ENCODE measurements around the gene SPACA5. TPM values are rescaled to one million over a fixed set of nuclear protein-coding genes. Genes with fewer than 3 reads are reported as not detected.

Gene SPACA5
- total RNA-seq, 1 donor from 2014 or later = not detected

- Mint-ChIP-seq H3K36me3 (ENCODE audit: low read depth, unreplicated experiment) (no peaks in the 10 kb centered on the region), H3K27me3 (ENCODE audit: unreplicated experiment) (peaks cover 6% of the 10 kb centered on the region), H3K4me3 (ENCODE audit: unreplicated experiment) (no peak overlapping the region), H3K4me1 (ENCODE audit: unreplicated experiment) (peaks cover 13% of the 10 kb centered on the region), H3K27ac (ENCODE audit: unreplicated experiment) (peak overlapping the region; percentile 74), H3K9me3 (ENCODE audit: unreplicated experiment) (no peaks in the 10 kb centered on the region)
- no peak for DNase-seq (ENCODE audit: low spot score)
- TF ChIP-seq CTCF (IDR thresholded peaks at IDR 0.05; ENCODE audit: unreplicated experiment) = no peak
These were observed 38.9 kb downstream of the SPACA5 start for GRCh38 chrX:48045410-48046311.

GRCh38 chrX:48046846-48047245 is 40.1 kb downstream of the SPACA5 start:
- H3K27me3 Mint-ChIP-seq (ENCODE audit: unreplicated experiment) = peaks cover 6% of the 10 kb centered on the region
- H3K27ac Mint-ChIP-seq (ENCODE audit: unreplicated experiment) = no peak overlapping the region
- no peak overlapping the region for H3K4me3 Mint-ChIP-seq (ENCODE audit: unreplicated experiment)
- no peaks in the 10 kb centered on the region for H3K9me3 Mint-ChIP-seq (ENCODE audit: unreplicated experiment)
- H3K36me3 Mint-ChIP-seq (ENCODE audit: low read depth, unreplicated experiment) = no peaks in the 10 kb centered on the region
- no peak for TF ChIP-seq CTCF (IDR thresholded peaks at IDR 0.05; ENCODE audit: unreplicated experiment)
- no peak for DNase-seq (ENCODE audit: low spot score)
- peaks cover 13% of the 10 kb centered on the region for H3K4me1 Mint-ChIP-seq (ENCODE audit: unreplicated experiment)

- peaks cover 35% of the 10 kb centered on the region for H3K36me3 Mint-ChIP-seq (ENCODE audit: low read depth, unreplicated experiment)
- no peaks in the 10 kb centered on the region for H3K9me3 Mint-ChIP-seq (ENCODE audit: unreplicated experiment)
These were observed 52.0 kb downstream of the SPACA5 start for GRCh38 chrX:48058621-48059295.

GRCh38 chrX:48059296-48059639 is 52.5 kb downstream of the SPACA5 start:
- Mint-ChIP-seq H3K9me3 (ENCODE audit: unreplicated experiment) (no peaks in the 10 kb centered on the region), H3K27ac (ENCODE audit: unreplicated experiment) (no peak overlapping the region), H3K4me3 (ENCODE audit: unreplicated experiment) (no peak overlapping the region), H3K27me3 (ENCODE audit: unreplicated experiment) (no peaks in the 10 kb centered on the region), H3K36me3 (ENCODE audit: low read depth, unreplicated experiment) (peaks cover 35% of the 10 kb centered on the region), H3K4me1 (ENCODE audit: unreplicated experiment) (no peaks in the 10 kb centered on the region)
- TF ChIP-seq CTCF (IDR thresholded peaks at IDR 0.05; ENCODE audit: unreplicated experiment) = no peak
- no peak for DNase-seq (ENCODE audit: low spot score)

More at GRCh38 chrX:48058621-48059295, 52.0 kb downstream of the SPACA5 start:
- H3K27me3 Mint-ChIP-seq (ENCODE audit: unreplicated experiment) = no peaks in the 10 kb centered on the region
- no peak overlapping the region for H3K4me3 Mint-ChIP-seq (ENCODE audit: unreplicated experiment)
- DNase-seq (ENCODE audit: low spot score) = no peak
- no peak for TF ChIP-seq CTCF (IDR thresholded peaks at IDR 0.05; ENCODE audit: unreplicated experiment)
- H3K4me1 Mint-ChIP-seq (ENCODE audit: unreplicated experiment) = no peaks in the 10 kb centered on the region
- no peak overlapping the region for H3K27ac Mint-ChIP-seq (ENCODE audit: unreplicated experiment)

Other genes starting within 250 kb of the SPACA5 start
- 8.8 TPM for gene ZNF81, start 170.1 kb upstream of the SPACA5 start, total RNA-seq (ENCODE audit: unreplicated experiment)
- gene ZNF182, start 3.0 kb upstream of the SPACA5 start, total RNA-seq (ENCODE audit: unreplicated experiment) = 7.0 TPM
- 1.7 TPM for gene ZNF630, start 64.7 kb downstream of the SPACA5 start, total RNA-seq (ENCODE audit: unreplicated experiment)
- not detected for gene SPACA5B, start 123.6 kb downstream of the SPACA5 start, total RNA-seq (ENCODE audit: unreplicated experiment)
- gene SSX5, start 189.8 kb downstream of the SPACA5 start, total RNA-seq (ENCODE audit: unreplicated experiment) = not detected
- gene SSX1, start 248.4 kb downstream of the SPACA5 start, total RNA-seq (ENCODE audit: unreplicated experiment) = not detected